GM18526 (cell line): Measurements from ENCODE around the gene DYNC1H1.

ENCODE experiments used
- POLR2A ChIP-seq: IDR thresholded peaks from 3 replicates; pipeline ENCODE4 v1.6.1; 2011; ENCODE audit not compliant: insufficient read length; ENCODE audit errors: extremely low read depth

DYNC1H1 gene

GRCh38 chr14:102075155-102075554, 110.8 kb downstream of the DYNC1H1 start:
- TF ChIP-seq POLR2A = no peak

- no peak for TF ChIP-seq POLR2A
Measured at GRCh38 chr14:102077382-102077709, 113.0 kb downstream of the DYNC1H1 start.

GRCh38 chr14:102078831-102079699, 114.7 kb downstream of the DYNC1H1 start:
- TF ChIP-seq POLR2A = no peak

GRCh38 chr14:102079700-102079979, 115.3 kb downstream of the DYNC1H1 start:
- TF ChIP-seq POLR2A = no peak

- no peak for TF ChIP-seq POLR2A
Measured at GRCh38 chr14:102080183-102081080, 116.1 kb downstream of the DYNC1H1 start.

GRCh38 chr14:102081231-102082080, 117.1 kb downstream of the DYNC1H1 start:
- TF ChIP-seq POLR2A = no peak

- TF ChIP-seq POLR2A = no peak
Measured at GRCh38 chr14:102084931-102085330, 120.6 kb downstream of the DYNC1H1 start.

- no peak for TF ChIP-seq POLR2A
Measured at GRCh38 chr14:102085488-102085887, 121.1 kb downstream of the DYNC1H1 start.

- no peak for TF ChIP-seq POLR2A
Measured at GRCh38 chr14:102085948-102086708, 121.8 kb downstream of the DYNC1H1 start.

- TF ChIP-seq POLR2A = no peak
Measured at GRCh38 chr14:102086709-102086971, 122.3 kb downstream of the DYNC1H1 start.

GRCh38 chr14:102086972-102087761, 122.8 kb downstream of the DYNC1H1 start, which contains the start of gene HSP90AA1:
Gene HSP90AA1, minus strand, starts transcription at chr14:102087044. Its CDS starts 666 bp downstream, at chr14:102086378.
- peak; percentile 99 for TF ChIP-seq POLR2A

GRCh38 chr14:102087762-102088011, 123.3 kb downstream of the DYNC1H1 start:
- TF ChIP-seq POLR2A = no peak

GRCh38 chr14:102088012-102088792, 123.8 kb downstream of the DYNC1H1 start:
- peak; percentile 23 for TF ChIP-seq POLR2A
